GM12874 (cell line): ENCODE data around the gene C9orf40.

Source experiments
- TF ChIP-seq, protein P1 (sequence below): IDR thresholded peaks from 2 replicates; pipeline ENCODE4 v1.5.1; 2011; ENCODE audit warnings: low read depth, mild to moderate bottlenecking, control low read depth, low read length, moderate library complexity; ENCODE audit not compliant: insufficient read depth

C9orf40 gene

DNA sequence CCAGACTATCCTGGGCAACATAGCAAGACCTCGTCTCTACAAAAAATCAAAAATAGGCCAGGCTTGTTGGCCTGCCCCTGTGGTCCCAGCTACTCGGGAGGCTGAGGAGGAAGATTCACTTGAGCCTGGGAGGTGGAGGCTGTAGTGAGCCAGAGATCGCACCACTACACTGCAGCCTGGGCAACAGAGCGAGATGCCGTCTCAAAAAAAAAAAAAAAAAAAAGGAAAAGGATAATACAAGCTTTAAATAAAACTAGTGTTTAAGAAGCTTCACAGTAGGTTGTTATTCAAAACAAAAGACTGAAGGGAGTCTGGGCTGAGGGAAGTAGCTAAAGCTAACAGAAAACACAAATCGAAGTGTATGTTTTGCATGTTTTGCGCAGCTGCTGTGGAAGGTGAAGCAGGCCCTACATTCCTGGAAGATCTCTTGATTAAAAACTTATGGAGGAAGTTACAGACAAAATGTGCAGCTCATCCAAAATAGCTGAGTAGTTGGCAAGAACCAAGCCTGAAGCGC is 581 bp upstream of the C9orf40 start:
- TF ChIP-seq, protein P1, sequence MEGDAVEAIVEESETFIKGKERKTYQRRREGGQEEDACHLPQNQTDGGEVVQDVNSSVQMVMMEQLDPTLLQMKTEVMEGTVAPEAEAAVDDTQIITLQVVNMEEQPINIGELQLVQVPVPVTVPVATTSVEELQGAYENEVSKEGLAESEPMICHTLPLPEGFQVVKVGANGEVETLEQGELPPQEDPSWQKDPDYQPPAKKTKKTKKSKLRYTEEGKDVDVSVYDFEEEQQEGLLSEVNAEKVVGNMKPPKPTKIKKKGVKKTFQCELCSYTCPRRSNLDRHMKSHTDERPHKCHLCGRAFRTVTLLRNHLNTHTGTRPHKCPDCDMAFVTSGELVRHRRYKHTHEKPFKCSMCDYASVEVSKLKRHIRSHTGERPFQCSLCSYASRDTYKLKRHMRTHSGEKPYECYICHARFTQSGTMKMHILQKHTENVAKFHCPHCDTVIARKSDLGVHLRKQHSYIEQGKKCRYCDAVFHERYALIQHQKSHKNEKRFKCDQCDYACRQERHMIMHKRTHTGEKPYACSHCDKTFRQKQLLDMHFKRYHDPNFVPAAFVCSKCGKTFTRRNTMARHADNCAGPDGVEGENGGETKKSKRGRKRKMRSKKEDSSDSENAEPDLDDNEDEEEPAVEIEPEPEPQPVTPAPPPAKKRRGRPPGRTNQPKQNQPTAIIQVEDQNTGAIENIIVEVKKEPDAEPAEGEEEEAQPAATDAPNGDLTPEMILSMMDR, result no peak

DNA sequence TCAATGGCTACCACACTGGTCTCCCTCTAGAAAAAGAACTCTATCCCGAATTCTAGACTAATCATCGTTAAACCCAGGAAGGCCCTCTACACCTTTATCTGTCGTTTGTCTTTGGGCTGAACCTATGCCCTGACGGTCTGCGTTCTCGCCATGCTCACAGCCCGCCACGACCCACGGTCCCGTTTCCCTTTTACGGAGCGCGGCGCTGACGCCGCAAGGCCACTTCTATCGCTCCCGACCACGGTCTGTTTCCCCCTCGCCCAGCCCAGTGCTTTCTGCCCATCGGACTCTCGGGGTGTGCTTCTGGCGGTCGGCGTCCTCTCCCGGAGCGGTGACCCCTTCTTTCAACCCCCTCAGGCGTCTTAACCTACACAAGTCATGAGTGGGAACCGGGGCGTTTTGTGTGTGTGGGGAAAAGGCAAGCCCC is 974 bp downstream of the C9orf40 start:
- TF ChIP-seq, protein P1, result no peak

DNA sequence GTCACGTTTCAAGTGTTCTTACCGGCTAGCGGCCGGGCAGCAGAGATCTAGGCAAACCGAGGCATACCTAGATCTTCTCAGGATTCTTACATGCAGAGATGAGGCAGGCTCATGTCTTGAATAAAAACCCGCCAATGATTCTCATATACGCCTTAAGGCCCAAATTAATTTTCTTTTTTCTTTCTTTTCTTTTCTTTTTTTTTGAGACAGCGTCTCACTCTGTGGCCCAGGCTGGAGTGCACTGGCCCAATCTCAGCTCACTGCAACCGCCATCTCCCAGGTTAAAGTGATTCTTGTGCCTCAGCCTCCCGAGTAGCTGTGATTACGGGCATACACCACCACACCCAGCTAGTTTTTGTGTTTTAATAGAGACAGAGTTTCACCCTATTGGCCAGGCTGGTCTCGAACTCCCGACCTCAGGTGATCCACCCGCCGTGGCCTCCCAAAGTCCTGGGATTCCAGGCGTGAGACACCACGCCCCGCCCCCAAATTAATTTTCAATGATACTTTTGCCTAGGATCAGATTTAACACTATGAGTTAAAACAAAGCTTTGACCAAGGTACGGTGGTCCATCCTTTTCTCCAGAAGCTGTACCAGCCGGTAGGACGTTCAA is 1.5 kb downstream of the C9orf40 start:
- TF ChIP-seq, protein P1, result no peak

DNA sequence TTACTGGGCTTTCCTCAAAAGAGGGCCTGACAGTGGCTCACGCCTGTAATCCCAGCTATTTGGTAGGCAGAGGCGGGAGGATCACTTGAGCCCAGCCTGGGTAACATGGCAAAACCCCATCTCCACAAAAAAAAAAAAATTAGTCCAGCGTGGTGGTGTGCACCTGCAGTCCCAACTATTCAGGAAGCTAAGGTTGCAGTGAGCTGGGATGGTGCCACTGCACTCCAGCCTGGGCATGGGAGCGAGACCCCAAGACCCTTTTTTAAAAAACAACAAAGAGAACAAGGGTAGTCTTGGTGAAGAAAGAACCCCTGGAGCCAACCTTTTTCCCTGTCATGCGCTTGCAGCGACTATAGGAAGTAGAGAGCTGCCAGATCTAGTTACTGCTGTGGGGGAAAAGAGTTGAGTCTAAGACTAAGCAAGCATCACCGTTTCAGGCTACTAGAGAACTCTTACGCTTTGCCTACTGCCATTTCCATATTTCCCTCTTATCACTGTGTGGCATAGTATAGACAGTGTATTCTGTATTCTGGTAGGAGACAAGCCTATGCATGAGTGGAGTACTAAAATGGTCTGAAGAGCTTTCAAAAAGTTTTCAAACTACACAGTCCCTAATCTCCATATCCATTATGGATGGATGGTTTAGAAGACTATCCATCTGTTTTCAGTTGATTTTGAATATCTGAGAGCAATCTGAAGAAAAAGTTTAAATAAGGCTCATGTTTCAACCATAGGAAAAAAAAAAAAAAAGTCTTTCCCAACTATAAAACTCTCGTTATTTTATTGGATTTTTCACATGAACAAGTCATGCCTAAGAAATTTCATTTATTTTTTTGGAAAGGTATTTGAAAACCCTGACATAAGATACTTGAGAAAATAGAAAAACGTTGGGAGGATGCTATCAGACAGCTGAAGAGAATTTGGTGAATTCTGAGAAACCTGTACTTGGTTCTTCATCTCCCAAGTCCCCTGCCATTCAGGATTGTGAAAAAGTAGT is 2.6 kb downstream of the C9orf40 start:
- TF ChIP-seq, protein P1, result no peak

DNA sequence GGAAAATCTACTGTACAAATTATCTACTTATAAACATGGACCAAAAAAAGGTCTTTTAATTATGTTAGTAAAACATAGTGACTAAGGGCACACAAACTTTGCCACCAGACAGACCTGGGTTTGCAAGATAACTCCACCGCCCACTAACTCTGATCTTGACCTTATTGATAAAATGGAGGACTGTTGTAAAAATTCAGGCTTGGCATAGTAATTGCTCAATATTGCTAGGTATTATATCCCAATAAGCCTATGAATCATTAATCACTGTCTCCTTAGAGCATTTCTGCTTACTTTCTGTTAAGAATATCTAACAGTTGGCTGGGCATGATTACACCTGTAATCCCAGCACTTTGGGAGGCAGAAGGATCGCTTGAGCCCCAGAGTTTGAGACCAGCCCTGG is 3.8 kb downstream of the C9orf40 start:
- TF ChIP-seq, protein P1, result no peak

DNA sequence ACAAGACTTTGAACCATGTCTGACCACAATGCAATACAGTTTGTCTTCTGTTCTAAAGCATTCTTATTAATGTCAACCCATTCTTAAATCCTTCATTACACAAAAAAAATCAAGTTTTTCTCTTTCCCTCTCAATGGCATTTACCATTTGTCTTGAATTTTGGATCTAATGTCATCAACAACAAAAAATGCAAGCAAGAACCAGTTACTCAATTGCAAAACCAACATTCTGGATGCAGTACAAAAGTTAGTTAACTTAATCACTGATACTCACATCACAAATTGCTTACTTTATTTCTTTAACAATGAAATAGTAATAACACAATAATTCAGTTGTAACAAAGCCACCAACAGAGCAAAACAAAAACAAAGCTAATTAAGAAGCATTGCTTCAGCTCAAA is 6.0 kb downstream of the C9orf40 start:
- TF ChIP-seq, protein P1, result no peak

DNA sequence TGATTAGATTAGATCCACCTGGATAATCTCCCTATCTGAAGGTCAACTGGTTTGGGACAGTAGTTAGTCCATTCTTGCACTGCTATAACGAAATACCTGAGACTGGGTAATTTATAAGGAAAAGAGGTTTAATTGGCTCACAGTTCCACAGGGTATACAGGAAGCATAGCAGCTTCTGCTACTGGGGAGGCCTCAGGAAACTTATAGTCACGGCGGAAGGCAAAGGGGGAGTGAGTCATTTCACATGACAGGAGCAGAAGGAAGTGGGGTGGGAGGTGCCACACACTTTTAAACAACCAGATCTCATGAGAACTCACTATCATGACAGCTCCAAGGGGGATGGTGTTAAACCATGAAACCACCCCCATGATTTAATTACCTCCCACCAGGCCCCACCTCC is 9.9 kb downstream of the C9orf40 start:
- TF ChIP-seq, protein P1, result no peak
